NCI-H774 (cell line): ENCODE results near the gene TCEA2.

Source experiments
- DNase-seq: peaks from one replicate; lab custom pipeline; 2025; lab: John Stamatoyannopoulos, UW

TCEA2 gene

DNA sequence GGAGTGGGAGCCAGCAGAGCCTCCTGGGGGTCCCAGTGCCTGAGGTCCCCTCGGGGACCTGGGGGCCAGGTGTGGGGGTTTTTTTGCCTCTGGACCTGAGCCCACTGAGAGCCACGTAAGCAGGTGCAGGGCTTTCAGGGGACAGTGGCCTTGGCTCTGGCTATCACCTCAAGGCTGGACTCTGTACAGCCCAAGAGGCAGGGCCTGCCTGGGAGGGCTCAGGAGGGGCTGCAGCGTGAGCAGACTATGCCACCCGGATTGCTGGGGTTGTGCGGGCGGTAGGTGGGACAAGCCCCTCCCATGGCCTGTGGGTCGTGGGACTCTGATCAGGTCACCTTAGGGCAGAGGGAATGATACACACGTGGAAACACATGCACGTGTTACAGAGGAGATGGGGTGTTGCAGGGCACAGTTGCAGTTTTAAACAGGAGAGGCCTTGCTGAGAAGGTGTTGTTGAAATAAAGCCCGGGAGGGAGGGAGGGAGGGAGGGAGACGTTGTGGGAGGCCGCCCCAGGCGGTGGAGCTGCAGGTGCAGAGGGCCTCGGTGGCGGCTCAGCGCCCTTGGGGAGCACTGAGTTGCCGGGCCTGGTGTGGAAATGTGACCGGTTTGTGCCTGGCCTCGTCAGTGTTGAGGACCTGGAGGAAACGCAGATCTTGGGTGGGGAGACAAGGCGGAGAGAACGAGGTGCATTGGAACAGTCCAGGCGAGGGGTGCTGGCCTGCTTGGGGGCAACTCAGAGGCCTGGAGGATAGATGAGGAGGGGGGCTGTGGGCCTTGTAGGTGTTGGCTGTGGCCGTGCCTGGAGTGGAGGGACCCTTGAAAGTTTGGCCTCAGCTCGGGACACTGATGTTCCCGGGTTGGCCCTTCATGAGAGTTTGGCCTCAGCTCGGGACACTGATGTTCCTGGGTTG, 2.3 kb downstream of the TCEA2 start:
- DNase-seq, result no peak

DNA sequence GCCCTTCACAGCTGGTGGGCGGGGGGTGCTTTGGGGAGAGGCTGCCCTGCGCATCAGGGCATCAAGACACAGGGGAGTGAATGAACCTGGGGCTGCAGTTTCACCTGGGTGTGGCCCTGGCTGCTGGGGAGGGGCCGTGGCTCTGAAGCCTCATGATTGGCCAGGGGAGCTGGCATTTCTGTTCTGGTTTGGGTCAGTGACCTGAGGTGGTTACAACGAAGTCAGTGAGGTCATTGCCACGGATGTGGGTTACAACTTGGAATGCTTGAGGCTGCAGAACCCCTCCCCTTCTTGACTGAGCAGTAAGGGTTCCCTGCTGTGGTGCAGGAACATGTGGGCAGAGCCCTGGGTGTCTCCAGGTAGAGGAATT, 3.0 kb downstream of the TCEA2 start:
- DNase-seq, result no peak

DNA sequence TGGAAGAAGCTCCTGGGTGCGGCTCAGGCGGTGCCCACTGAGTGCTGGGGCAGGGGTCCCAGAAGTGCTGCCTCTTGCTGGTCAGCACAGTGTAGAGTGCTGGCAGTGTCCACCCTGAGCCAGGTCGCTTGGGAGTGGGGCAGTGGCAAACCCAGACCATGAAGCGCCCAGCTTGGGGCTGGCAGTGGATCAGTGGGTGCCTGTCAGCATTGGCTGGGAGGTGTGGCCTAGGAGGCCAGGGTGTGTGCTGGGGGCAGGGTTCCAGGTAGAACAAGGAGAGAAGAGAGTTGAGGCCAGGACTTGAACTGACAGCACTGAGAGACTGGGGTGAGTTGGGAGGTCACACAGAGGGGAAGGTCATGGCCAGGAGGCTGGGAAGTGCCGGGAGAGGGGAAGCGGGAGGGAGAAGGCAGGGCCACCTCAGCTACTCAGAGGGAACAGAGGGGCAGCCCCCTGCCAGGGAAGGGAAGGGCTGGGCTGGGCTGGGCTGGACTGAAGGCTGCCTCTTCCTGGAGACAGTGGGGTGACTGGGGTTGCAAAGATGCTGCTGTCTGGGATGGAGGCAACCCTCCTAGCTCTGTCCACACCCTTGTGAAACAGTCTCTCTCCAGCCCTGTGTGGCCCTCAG, 4.1 kb downstream of the TCEA2 start:
- DNase-seq, result no peak

DNA sequence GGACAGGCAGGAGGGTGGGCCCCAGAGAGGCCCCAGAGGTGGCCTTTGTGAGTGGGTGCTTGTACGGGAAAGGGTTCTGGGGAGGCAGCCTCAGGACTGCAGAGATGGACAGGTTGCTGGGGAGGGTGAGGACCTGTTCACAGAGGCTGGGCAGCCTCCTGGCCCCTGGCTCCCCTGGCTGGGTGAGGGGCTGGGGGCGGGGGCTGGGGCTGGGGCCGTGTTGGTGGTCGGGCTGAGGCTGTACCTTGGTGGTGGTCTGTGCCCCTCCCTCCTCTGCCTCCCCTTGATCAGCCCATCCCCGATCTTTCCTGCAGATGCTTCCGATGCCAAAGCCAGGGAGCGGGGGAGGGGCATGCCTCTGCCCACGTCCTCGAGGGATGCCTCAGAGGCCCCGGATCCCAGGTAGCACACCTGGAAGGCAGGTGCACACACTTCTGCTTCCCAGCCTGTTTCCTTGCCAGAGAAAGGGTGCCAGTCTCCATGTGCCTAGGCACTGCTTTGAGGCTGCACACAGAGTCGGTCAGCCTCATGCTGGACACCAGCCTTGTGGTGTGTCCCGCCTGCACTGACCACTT, 4.8 kb downstream of the TCEA2 start:
- DNase-seq, result no peak

DNA sequence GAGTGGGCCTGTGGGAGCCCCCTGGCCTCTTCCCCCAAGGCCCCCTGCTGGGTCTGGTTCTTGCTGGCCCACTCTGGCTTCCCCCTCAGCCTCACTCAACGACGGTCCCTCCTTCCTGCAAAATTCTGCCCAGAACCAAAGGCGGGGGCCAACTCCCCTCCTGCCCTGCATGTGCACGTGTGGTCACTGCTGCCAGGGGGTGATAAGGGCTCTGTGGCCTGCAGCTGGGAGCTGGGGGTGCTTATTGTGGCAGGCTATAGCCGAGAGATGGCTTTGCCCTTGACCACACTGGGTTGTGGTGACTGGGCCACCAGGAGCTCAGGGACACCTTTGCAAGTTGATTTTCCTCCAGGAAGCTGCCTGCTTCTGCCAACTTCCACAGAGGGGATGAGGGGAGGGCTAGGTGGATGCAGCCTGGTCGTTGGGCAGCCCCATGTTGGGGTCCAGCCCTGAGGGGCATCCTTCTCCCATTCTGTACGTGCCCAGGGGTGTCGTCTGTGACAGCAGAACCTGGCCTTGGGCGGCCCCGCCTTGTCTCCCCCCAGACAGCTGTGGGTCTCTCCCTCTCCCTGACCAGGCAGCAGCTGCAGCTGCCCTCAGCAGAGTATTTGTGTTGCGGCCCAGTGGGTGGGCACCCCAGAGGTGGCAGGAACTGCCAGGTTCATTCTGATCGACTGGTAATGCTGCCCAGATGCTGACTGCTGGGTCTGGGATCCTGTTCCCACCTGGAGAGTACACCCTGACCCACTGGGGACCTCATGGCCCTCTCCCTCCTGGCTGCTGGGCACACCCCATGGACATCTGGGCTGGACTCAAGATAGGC, 5.6 kb downstream of the TCEA2 start:
- DNase-seq, result no peak

DNA sequence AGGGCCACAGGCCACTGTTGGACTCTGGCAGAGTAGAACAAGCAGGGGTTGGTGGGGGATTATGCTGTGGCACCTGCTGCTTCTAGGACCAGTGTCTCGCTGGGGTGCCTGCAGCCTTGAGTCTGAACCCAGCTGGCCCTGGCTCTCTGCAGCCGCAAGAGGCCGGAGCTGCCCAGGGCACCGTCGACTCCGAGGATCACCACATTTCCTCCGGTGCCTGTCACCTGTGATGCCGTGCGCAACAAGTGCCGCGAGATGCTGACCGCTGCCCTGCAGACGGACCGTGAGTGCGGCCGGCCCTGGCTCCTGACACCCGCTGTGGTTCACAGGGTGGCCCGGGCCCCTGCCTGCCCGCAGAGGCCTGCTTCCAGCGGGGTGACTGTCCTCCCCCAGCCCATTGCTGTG, 6.2 kb downstream of the TCEA2 start:
- DNase-seq, result no peak

DNA sequence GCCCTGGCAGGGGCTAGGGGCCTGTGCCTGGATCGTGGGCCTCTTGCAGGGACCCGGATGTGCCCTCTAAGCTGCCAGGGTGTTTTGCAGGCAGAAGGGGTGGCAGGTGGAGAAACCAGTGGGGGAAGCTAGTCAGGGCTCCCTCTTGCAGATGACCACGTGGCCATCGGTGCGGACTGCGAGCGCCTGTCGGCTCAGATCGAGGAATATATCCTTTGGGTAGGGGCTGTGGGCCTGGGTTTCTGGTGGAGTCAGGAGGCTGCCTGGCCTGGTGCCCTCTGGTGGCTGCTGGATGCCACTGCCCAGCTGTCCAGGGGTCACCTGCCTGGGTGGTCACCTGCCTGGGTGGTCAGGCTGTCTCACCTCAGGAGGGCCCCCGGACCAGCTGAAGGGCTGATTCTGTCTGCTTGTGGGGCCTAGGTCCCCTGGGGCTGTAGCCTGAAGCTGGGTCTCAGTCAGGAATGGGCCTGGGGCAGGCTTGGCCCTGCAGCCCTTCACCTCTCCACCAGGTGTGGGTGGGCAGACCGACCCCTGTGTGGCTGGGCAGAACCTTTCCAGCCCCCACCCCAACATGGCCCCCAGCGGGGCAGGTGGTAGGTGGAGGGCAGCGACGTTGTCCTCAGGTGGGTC, 6.7 kb downstream of the TCEA2 start:
- DNase-seq, result no peak

DNA sequence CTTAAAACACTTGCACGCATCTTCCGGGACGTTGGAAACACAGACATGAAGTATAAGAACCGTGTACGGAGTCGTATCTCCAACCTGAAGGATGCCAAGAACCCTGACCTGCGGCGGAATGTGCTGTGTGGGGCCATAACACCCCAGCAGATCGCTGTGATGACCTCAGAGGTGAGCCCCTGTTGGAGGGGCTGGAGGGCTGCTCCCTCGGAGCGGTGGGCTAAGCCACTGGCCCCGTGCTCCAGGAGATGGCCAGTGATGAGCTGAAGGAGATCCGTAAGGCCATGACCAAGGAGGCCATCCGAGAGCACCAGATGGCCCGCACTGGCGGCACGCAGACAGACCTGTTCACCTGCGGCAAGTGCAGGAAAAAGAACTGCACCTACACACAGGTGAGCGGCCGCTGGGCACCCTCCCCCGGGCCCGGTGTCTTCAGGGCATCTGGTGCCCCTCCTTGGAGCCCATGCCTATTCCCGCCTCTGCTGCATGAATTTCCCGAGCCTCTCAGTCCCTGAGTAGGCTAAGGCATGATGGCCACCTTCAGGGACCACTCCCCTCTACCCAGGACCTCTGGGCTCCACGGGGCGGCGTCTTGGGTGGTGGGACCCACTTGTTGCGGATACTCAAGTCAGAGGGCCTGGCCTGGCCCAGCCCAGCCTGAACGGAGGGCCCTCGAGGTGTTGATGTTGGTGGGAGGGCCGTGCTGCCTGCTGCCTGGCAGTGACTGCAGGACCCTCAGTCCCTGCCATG, 7.4 kb downstream of the TCEA2 start:
- no peak for DNase-seq

DNA sequence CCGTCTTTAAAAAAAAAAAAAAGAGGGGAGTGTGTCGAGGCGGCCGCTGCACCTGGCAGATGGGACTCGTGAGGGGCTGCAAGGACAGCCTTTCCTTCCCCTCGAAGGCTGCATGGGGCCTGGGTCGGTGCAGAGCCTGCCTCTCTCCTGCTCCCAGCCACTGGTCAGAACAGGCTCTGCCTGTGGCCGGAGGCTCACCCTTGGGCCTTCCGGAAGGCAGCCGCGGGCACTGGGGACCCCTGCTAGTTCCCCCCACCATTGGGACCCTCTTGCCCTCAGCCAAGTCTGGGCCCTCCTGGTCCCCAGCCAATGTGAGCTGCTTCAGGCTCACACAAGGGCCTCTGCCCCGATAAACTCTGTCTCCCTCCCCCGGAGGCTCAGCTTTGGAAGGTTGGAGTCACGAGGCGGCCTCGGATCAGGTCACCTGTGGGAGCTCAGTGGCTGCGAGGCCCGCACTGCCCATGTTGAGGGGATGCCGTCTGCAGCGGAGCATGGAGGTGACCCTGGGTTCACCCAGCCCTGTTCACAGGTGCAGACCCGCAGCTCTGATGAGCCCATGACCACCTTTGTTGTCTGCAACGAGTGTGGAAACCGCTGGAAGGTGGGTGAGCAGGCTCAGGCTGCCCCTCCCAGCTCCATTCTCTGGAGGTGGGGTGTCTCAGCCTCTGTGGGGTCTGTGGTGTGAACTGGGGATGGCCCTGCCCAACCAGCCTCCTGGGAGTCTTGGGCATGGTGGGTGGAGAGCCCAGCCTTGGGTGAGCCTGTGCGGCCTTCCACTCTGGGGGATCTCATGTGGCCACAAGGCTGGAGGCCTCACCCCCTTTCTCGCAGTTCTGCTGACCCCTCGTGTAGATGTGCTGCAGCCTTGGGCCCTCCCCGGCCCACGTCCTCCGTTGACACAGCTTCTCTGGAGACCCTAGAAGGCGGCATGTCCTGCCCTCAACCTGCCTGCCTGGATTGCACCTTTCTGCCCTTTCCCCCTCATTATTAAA, 8.6 kb downstream of the TCEA2 start:
- DNase-seq, result no peak

DNA sequence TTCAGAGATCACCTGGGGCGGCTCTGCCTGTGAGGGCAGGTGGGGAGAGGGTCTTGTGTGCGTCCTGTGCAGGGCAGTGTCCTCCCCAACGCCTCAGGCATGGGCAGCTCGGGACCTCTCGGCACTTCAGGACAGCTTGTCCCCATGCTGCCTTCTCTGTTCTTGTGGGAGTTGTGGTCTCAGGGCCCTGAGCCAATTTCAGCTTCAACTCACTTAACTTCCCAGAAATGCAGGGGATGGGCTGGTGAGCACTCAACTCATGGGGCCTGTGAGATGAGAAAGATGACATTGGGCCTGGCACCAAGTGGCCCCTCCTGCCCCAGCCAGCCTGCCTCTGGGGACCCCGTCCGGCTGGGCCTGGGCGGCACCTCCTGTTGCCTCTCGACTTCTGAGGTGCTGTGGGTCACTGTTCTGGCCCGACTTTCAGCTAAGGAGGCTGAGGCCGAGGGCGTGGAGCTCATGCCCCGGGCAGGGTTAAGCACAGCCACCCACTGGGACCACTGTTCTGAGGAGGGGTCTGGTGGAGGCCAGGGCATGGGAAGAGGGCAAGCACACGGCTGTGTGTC, 9.6 kb downstream of the TCEA2 start:
- no peak for DNase-seq

DNA sequence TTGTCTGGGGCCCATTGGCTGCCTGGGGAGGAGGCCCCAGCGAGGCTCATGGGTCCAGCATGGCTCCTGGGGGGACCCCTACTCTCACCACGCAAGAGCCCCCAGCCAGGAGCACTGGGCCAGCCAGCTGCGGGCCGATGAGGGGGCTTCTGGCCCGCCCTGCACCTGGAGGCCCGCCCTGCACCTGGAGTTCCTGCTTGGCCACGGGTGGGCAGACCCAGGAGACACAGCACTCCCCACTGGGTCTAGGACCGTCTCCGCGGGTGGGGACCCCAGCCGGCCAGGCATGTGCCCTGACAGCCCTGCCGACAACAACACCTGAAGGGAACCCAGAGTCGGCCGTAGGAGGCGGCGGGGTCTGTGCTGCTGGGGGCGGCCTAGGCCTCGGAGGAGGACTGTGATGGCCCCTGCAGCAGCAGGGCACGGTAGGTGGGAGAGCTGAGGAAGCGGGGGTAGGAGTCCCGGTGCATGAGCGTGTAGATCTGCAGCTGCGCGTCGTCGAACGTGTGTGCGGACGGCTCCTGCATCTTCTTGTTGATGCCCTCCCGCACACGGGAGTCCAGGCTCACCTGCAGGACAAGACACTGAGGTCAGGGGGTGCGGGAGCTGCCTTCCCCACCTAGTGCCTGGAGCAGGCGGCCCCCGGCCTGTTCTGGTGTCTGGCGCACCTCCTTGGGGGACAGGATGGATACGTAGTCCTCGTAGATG, 10.6 kb downstream of the TCEA2 start:
- DNase-seq, result no peak

DNA sequence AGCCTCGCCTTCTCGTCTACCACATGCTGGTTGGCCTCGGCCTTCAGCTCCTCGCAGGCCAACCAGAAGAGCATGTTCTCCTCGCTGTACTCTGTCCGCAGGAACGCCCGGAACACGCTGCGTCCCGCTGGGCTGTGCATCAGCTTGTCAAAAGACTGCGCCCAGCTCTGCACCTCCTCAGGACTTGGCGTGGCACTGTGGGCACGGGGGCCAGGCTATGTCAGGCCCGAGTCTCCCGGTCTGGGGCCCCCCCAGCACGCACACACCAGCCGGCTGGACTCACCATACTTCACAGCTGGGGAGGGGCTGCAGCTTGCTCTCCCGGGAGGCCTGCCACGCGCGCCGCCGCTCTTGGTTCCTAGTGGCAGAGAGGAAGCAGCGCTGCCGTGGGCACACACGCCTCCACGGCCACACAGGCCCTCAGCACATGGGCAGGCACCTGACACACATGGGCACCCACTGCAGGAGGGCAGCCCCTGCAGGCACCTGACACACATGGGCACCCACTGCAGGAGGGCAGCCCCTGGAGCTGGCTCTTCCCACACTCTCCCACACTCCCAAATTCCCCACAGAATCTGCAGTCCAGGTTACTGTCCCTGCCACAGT, 11.3 kb downstream of the TCEA2 start:
- no peak for DNase-seq

DNA sequence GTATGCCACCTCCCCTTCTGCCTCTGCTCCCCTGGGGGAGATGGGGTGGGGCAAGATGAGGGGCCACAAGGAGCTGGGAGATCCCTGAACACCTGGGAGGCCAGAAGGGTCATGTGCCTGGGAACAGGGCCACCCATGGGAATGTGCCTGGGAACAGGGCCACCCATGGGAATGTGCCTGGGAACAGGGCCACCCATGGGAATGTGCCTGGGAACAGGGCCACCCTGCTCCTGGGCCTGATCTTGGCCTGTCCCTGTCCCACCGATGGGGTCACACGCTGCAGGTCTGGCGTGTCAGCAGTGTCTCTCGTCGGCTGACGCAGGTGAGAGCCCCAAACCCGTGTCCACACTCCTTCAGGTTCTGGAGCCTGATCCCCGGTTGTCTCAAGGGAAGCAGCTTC, 12.0 kb downstream of the TCEA2 start:
- DNase-seq, result no peak

DNA sequence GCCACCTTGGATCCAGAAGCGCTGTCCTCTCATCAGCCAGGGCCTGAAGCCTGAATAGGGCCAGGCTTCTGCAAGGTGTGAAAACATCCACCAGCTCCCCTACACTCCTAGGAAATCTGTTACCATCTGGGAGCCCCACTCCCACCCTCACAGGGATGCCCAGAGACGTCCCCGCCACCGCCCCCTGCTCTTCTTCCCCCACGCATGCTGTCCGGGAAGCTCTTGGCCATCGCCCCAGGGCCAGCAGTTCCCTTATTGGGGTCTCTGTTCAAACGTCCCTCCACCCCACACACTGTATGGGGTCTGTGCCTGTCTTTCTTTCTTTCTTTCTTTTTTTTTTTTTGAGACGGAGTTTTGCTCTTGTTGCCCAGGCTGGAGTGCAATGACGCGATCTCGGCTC, 12.6 kb downstream of the TCEA2 start:
- DNase-seq, result no peak

DNA sequence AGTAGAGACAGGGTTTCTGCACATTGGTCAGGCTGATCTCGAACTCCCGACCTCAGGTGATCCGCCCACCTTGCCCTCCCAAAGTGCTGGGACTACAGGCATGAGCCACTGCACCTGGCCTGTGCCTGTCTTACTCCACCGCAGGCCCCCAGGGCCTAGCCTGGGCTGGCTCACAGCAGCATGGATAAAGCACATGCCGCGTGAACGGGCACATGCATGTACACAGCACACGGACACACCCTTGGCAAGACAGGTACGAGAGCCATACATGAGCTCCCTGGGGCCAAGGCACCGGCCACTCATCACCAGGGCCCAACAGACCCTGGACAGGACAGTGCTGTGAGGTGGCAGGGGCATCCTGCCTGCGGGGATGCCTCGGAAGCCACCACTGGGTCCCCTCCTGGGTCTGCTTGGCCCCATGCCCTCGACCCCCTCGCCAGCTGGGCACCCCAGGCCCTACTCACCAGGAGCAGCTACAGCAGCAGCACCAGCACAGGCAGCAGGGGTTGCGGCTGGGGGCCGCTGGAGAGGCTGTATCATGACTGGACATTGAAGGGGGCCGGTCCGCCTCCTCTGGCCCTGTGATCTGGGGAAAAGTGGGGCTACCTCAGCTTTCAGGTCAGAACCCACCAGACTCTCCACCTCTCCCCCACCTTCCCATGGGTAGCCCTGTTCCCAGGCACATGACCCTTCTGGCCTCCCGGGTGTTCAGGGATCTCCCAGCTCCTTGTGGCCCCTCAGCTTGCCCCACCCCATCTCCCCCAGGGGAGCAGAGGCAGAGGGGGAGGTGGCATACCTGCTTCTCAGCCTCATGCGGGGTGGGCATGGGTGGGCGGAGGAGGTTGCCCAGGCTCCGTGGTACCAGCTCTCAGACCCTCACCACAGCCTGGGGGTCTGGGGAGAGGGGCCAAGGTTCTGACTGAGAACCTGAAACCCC, 13.3 kb downstream of the TCEA2 start:
- DNase-seq, result no peak

DNA sequence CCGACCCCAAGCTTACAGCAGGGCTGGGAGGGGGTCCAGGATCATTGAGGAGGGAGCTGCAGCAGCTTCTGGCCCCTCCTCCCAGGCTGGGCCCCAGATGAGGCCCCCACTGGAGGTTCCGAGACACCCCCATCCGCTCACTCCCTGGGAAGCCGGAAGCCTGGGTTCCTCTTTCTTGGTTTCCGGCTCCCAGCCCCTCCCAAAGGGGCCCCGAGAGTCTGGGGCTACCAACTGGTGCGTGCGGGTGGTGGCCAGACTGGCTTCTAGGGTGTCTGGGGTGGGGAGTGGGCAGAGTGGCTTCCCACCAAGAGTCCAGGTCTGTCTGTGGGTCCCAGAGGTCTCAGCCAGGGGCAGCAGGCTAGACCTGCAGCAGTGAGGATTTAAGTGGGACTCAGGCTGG, 14.1 kb downstream of the TCEA2 start:
- DNase-seq, result no peak

DNA sequence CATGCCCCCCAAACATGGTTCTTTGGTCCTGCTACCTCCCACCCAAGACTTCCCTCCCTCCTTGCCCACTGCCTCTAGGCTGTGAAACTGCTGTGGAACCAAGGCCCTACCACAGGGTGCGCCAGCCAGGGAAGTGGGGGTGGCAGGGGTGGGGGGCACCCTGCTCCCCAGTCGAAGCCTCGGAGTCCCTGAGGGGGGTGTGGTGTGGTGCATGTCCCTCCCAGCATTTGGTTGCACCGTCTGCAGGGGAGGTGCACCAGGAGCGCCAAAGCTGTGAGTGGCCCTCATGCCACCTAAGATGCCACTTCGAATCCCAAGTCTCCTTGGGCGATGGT, 14.5 kb downstream of the TCEA2 start:
- no peak for DNase-seq
